H1 (cell line): ENCODE measurements around the gene KCTD19. TPM values are rescaled to one million over a fixed set of nuclear protein-coding genes. Genes with fewer than 3 reads are reported as not detected.

Source experiments
- CTCF ChIA-PET: fragments of 300-600 bp; sonication (Branson Sonifier 250); formaldehyde crosslinking; loops from one replicate; lab custom pipeline; 2021; ENCODE audit not compliant: partially characterized antibody; lab: Charles Lee
- POLR2A ChIA-PET: fragments of 300-600 bp; sonication (Branson Sonifier 250); formaldehyde crosslinking; loops from one replicate; lab custom pipeline; 2021; ENCODE audit warnings: inconsistent platforms; ENCODE audit not compliant: partially characterized antibody; lab: Charles Lee
- DNase-seq, 2 experiments: peaks; one replicate each; pipeline versions ENCODE4 v3.0.0 to v3.0.0-alpha.2; 2010 to 2022; ENCODE audit warnings: low spot score in 2 of 2, low read depth in 1 of 2, mixed read lengths in 1 of 2
- FAIRE-seq: peaks from 2 replicates; lab custom pipeline; 2011; peaks lifted over from hg19 to GRCh38; lab: Jason Lieb, UNC
- H2AFZ ChIP-seq: 2 replicates; pipeline ENCODE4 v1.8.1; 2012; ENCODE audit warnings: low read length, inconsistent platforms
- H2AK5ac ChIP-seq: 2 replicates; pipeline ENCODE4 v1.6.1; 2013; ENCODE audit warnings: low read depth, low read length
- H2BK120ac ChIP-seq: replicated peaks from 2 replicates; pipeline ENCODE3; 2013; ENCODE audit warnings: low read depth, low read length, inconsistent platforms
- H2BK12ac ChIP-seq: 2 replicates; pipeline ENCODE4 v1.6.1; 2013; ENCODE audit warnings: low read depth, low read length
- H2BK15ac ChIP-seq: 2 replicates; pipeline ENCODE4 v1.6.1; 2013; ENCODE audit warnings: low read length
- H2BK20ac ChIP-seq: 2 replicates; pipeline ENCODE4 v1.6.1; 2013; ENCODE audit warnings: low read length
- H2BK5ac ChIP-seq: 2 replicates; pipeline ENCODE4 v1.6.1; 2013; ENCODE audit warnings: low read depth, low read length
- H3K14ac ChIP-seq: 2 replicates; pipeline ENCODE4 v1.6.1; 2013; ENCODE audit warnings: inconsistent platforms; ENCODE audit not compliant: insufficient read length
- H3K18ac ChIP-seq: 2 replicates; pipeline ENCODE4 v1.6.1; 2013; ENCODE audit warnings: low read length; ENCODE audit errors: extremely low read depth
- H3K23ac ChIP-seq: 2 replicates; pipeline ENCODE4 v1.6.1; 2013; ENCODE audit warnings: inconsistent platforms; ENCODE audit not compliant: insufficient read length
- H3K23me2 ChIP-seq: 2 replicates; pipeline ENCODE4 v1.6.1; 2013; ENCODE audit warnings: low read depth, low read length
- H3K27ac ChIP-seq: 2 replicates; pipeline ENCODE4 v1.6.1; 2011; ENCODE audit warnings: low read depth, low read length, inconsistent platforms
- H3K27me3 ChIP-seq, 4 experiments: replicated peaks in 1 of 4; 1 replicate in 1 of 4; 2 replicates in 3 of 4; pipeline versions ENCODE4 v1.6.1 to v1.8.1; 2011 to 2013; ENCODE audit warnings: low read length in 3 of 4, mild to moderate bottlenecking in 3 of 4, inconsistent platforms in 2 of 4, mixed read lengths in 2 of 4, moderate library complexity in 1 of 4; ENCODE audit not compliant: control insufficient read depth in 3 of 4, insufficient read depth in 3 of 4; ENCODE audit errors: extremely low read depth in 1 of 4
- H3K36me3 ChIP-seq, 4 experiments: 2 replicates each; pipeline versions ENCODE4 v1.6.1 to v1.8.1; 2011 to 2013; ENCODE audit warnings: mild to moderate bottlenecking in 4 of 4, low read length in 3 of 4, moderate library complexity in 2 of 4, control low read depth in 1 of 4, inconsistent platforms in 1 of 4; ENCODE audit not compliant: insufficient read depth in 4 of 4, control insufficient read depth in 2 of 4
- H3K4ac ChIP-seq: replicated peaks from 2 replicates; pipeline ENCODE3; 2013; ENCODE audit warnings: low read length, low read depth, mixed read lengths, inconsistent platforms; ENCODE audit not compliant: insufficient read length
- H3K4me1 ChIP-seq, 4 experiments: replicated peaks in 1 of 4; 1 replicate in 1 of 4; 2 replicates in 3 of 4; pipeline versions ENCODE4 v1.6.1 to v1.8.1; 2011 to 2013; ENCODE audit warnings: low read length in 3 of 4, inconsistent platforms in 2 of 4, mixed read lengths in 1 of 4; ENCODE audit not compliant: insufficient read depth in 4 of 4, control insufficient read depth in 3 of 4
- H3K4me2 ChIP-seq, 2 experiments: 2 replicates each; pipeline versions ENCODE4 v1.6.1 to v1.8.1; 2011 to 2013; ENCODE audit warnings: low read depth in 2 of 2, low read length in 2 of 2, control low read depth in 1 of 2, inconsistent platforms in 1 of 2, mild to moderate bottlenecking in 1 of 2; ENCODE audit not compliant: insufficient read depth in 1 of 2
- H3K4me3 ChIP-seq, 4 experiments: fragments of 200-600, 300-600 bp in 1 of 4; sonication (generic), shearing (Covaris generic), sonication (Bioruptor Twin) in 1 of 4; 2 replicates each; pipeline versions ENCODE4 v1.5.1 to v1.8.1; 2011 to 2016; ENCODE audit warnings: low read length in 4 of 4, low read depth in 3 of 4, control low read depth in 2 of 4, inconsistent platforms in 2 of 4, mild to moderate bottlenecking in 2 of 4, mixed read lengths in 1 of 4, moderate library complexity in 1 of 4; ENCODE audit not compliant: insufficient read depth in 2 of 4; ENCODE audit errors: extremely low read depth in 1 of 4
- H3K56ac ChIP-seq: replicated peaks from 2 replicates; pipeline ENCODE3; 2013; ENCODE audit warnings: low read depth, mild to moderate bottlenecking, mixed read lengths, low read length, inconsistent platforms; ENCODE audit not compliant: insufficient read length
- H3K79me1 ChIP-seq: 2 replicates; pipeline ENCODE4 v1.6.1; 2013; ENCODE audit warnings: low read depth, low read length, control low read depth
- H3K79me2 ChIP-seq, 2 experiments: 2 replicates each; pipeline versions ENCODE4 v1.6.1 to v1.8.1; 2012 to 2013; ENCODE audit warnings: low read length in 2 of 2, mild to moderate bottlenecking in 2 of 2, inconsistent platforms in 1 of 2; ENCODE audit not compliant: insufficient read depth in 2 of 2, control insufficient read depth in 1 of 2
- H3K9ac ChIP-seq, 4 experiments: replicated peaks in 1 of 4; 1 replicate in 1 of 4; 2 replicates in 3 of 4; pipeline versions ENCODE4 v1.6.1 to v1.8.1; 2011 to 2013; ENCODE audit warnings: low read depth in 3 of 4, low read length in 3 of 4, control low read depth in 2 of 4, mild to moderate bottlenecking in 2 of 4, moderate library complexity in 2 of 4, inconsistent platforms in 1 of 4; ENCODE audit errors: extremely low read depth in 1 of 4
- H3K9me3 ChIP-seq, 2 experiments: 2 replicates each; pipeline versions ENCODE4 v1.6.1 to v1.8.1; 2012 to 2013; ENCODE audit warnings: mild to moderate bottlenecking in 2 of 2, moderate library complexity in 2 of 2, control low read depth in 1 of 2, inconsistent platforms in 1 of 2, low read depth in 1 of 2, low read length in 1 of 2, mixed read lengths in 1 of 2; ENCODE audit not compliant: insufficient read depth in 2 of 2
- H4K20me1 ChIP-seq, 2 experiments: replicated peaks in 1 of 2; 2 replicates each; pipeline versions ENCODE3 to v1.8.1; 2011 to 2013; ENCODE audit warnings: inconsistent platforms in 2 of 2, low read length in 2 of 2, mild to moderate bottlenecking in 1 of 2; ENCODE audit not compliant: insufficient read depth in 2 of 2, control insufficient read depth in 1 of 2
- H4K5ac ChIP-seq: 2 replicates; pipeline ENCODE4 v1.6.1; 2013; ENCODE audit warnings: low read length, low read depth, mixed read lengths, inconsistent platforms; ENCODE audit not compliant: insufficient read length
- H4K8ac ChIP-seq: 2 replicates; pipeline ENCODE4 v1.8.0; 2013; ENCODE audit warnings: mild to moderate bottlenecking, moderate library complexity, low read length, inconsistent platforms; ENCODE audit not compliant: insufficient read depth; ENCODE audit errors: extremely low read depth
- H4K91ac ChIP-seq: replicated peaks from 2 replicates; pipeline ENCODE3; 2013; ENCODE audit warnings: low read length, mixed read lengths, inconsistent platforms; ENCODE audit not compliant: insufficient read length
- BRCA1 ChIP-seq: IDR thresholded peaks from 2 replicates; pipeline ENCODE4 v1.6.1; 2012; ENCODE audit warnings: low read depth, low read length, improper control_type of control experiment
- CBX8 ChIP-seq: fragments of 300-800, 300-1000 bp; sonication (generic); IDR thresholded peaks from 2 replicates; pipeline ENCODE4 v1.7.1; 2016; ENCODE audit warnings: low read depth, low read length, borderline replicate concordance
- CHD2 ChIP-seq: IDR thresholded peaks from 2 replicates; pipeline ENCODE4 v1.6.1; 2012; ENCODE audit warnings: low read length, improper control_type of control experiment
- EZH2 ChIP-seq: fragments of 200-600 bp; sonication (generic); IDR thresholded peaks from 2 replicates; pipeline ENCODE4 v1.7.1; 2012; ENCODE audit warnings: low read depth, mild to moderate bottlenecking, moderate library complexity, low read length, inconsistent platforms; ENCODE audit not compliant: severe bottlenecking
- GABPA ChIP-seq: IDR thresholded peaks from 2 replicates; pipeline ENCODE4 v1.6.1; 2011; ENCODE audit warnings: mild to moderate bottlenecking, low read length, moderate library complexity, borderline replicate concordance; ENCODE audit not compliant: insufficient read depth
- JUN ChIP-seq: IDR thresholded peaks from 2 replicates; pipeline ENCODE4 v1.6.1; 2011; ENCODE audit warnings: low read depth, mild to moderate bottlenecking, improper control_type of control experiment, low read length
- NRF1 ChIP-seq: IDR thresholded peaks from 2 replicates; pipeline ENCODE4 v1.6.1; 2011; ENCODE audit warnings: mild to moderate bottlenecking, low read depth, low read length, improper control_type of control experiment
- SIRT6 ChIP-seq: IDR thresholded peaks from one replicate; pipeline ENCODE4 v1.7.1; 2012; ENCODE audit warnings: low read length, inconsistent platforms
- SIX5 ChIP-seq: IDR thresholded peaks from 2 replicates; pipeline ENCODE4 v1.6.1; 2011; ENCODE audit warnings: mild to moderate bottlenecking, low read depth, low read length
- SUZ12 ChIP-seq: fragments of 200-600 bp; sonication (generic); IDR thresholded peaks from 2 replicates; pipeline ENCODE4 v1.6.1; 2012; ENCODE audit warnings: mild to moderate bottlenecking, inconsistent platforms, low read length, moderate library complexity, mixed read lengths
- TAF7 ChIP-seq: optimal IDR thresholded peaks from 2 replicates; pipeline ENCODE3; 2011; ENCODE audit warnings: low read depth, mild to moderate bottlenecking, inconsistent platforms, low read length, moderate library complexity, borderline replicate concordance
- TEAD4 ChIP-seq: IDR thresholded peaks from 2 replicates; pipeline ENCODE4 v1.6.1; 2012; ENCODE audit warnings: low read depth, low read length, inconsistent platforms, mixed read lengths
- WGBS, 2 experiments: shearing (Covaris generic) in 1 of 2; methylation state at CpG; one replicate each; pipeline versions ENCODE4 v1.1.6 to v1.1.7; 2013 to 2015; ENCODE audit warnings: low lambda C conversion rate in 2 of 2, mixed read lengths in 2 of 2, inconsistent platforms in 1 of 2, low coverage in 1 of 2, missing lambda C conversion rate in 1 of 2; ENCODE audit not compliant: insufficient replicate concordance in 2 of 2, insufficient coverage in 1 of 2, insufficient read length in 1 of 2; ENCODE audit errors: extremely low coverage in 1 of 2, missing lambda C conversion rate in 1 of 2; 5-methylcytosine and 5-hydroxymethylcytosine counted together
- polyA plus RNA-seq, 7 experiments: library from polyadenylated mRNA; depleted of rRNA in 3 of 7; stranded (reverse) in 5 of 7; unstranded in 2 of 7; fragments of >200 nt in 5 of 7; fragments of 200-250 nt in 2 of 7; gene quantifications; 1 replicate in 5 of 7; 2 replicates in 1 of 7; 4 replicates in 1 of 7; pipeline versions ENCODE4 v1.2.1 to v1.2.3, GENCODE V29; 2011 to 2013; ENCODE audit warnings: missing spikeins in 2 of 7, mixed read lengths in 2 of 7
- total RNA-seq: library from RNA; stranded (reverse); fragmentation: NEBNext Ultra II Directional; extraction: Animal tissue kit (Norgen Biotek cat#: 25700); gene quantifications from 2 replicates; pipeline ENCODE4 v1.2.1, GENCODE V29; 2021

Gene KCTD19
- total and polyA plus RNA-seq, 2 of the 8 experiments (the other 6 are each of a cell fraction or from before 2014, with no cell fraction given), result 0.06 to 0.24 TPM

- Histone ChIP-seq H2AK5ac (no peak overlapping the region), H2BK20ac (no peak overlapping the region), H4K91ac (no peak overlapping the region), H4K5ac (no peak overlapping the region), H2BK120ac (no peak overlapping the region), H3K27ac (no peak overlapping the region), H2AFZ (no peak overlapping the region), H2BK15ac (no peak overlapping the region), H3K4me3 (no peak overlapping the region), H2BK5ac (no peak overlapping the region), H3K14ac (no peak overlapping the region), H2BK12ac (peak overlapping the region; percentile 17; the same call in 1 of the 2 replicates), H3K56ac (no peak overlapping the region), H3K4me2 (no peak overlapping the region), H3K23me2 (no peaks in the 10 kb centered on the region), H3K9ac (no peak overlapping the region), H3K27me3 (peaks cover 0 to 5% (median 4%) of the 10 kb centered on the region in 4 experiments; a peak in 3 of 7 replicates), H3K4me1 (peaks cover 0 to 2% (median 0%) of the 10 kb centered on the region in 4 experiments; a peak in 1 of 7 replicates), H3K23ac (no peak overlapping the region), H3K36me3 (no peaks in the 10 kb centered on the region), H3K9me3 (no peaks in the 10 kb centered on the region), H3K18ac (no peak overlapping the region), H3K4ac (no peak overlapping the region), H4K20me1 (peaks cover 2 to 9% of the 10 kb centered on the region in 2 experiments), H3K79me1 (no peaks in the 10 kb centered on the region), H3K79me2 (no peaks in the 10 kb centered on the region), H4K8ac (peak overlapping the region; percentile 75; the same call in 1 of the 2 replicates)
- ChIA-PET CTCF (interaction anchor here (0.6 to 10.5 kb wide), 63 partner anchors 8 to 1063 kb away, joined by 3 to 217 read pairs (median 5); partner anchors contain the start of genes FHOD1, KCTD19, LRRC36 and SLC9A5), POLR2A (interaction anchor here (0.7 to 2.3 kb wide), 7 partner anchors 8 to 139 kb away, joined by 3 to 9 read pairs (median 3); partner anchors contain the start of genes FHOD1 and SLC9A5)
- DNase-seq (peak; percentile 62 to 82), FAIRE-seq (peak; percentile 36)
- WGBS, 2 experiments, result 78% methylated on average over 34 of the region's 34 CpGs; no CpG with 5 or more reads in 1 of the 2 experiments
- TF ChIP-seq JUN, result no peak
- no peak for TF ChIP-seq CBX8
- TF ChIP-seq SUZ12, result no peak
- no peak for TF ChIP-seq SIRT6
- no peak for TF ChIP-seq NRF1
- TF ChIP-seq GABPA, result no peak
- no peak for TF ChIP-seq EZH2
- TF ChIP-seq CHD2, result no peak
- TF ChIP-seq BRCA1, result no peak
- no peak for TF ChIP-seq SIX5
- 0 out of 2 replicates have a peak, but pooled peaks have one; percentile 38 for TF ChIP-seq TEAD4
- peak; percentile 23 for TF ChIP-seq TAF7
Observed at GRCh38 chr16:67284699-67285646, 41.6 kb downstream of the KCTD19 start.
